Neural progenitor cell (in vitro differentiated cells): Measurements from ENCODE around the gene PHLDB2. TPM values are rescaled to one million over a fixed set of nuclear protein-coding genes. Genes with fewer than 3 reads are reported as not detected.

Experiments used
- DNase-seq: peaks from one replicate; pipeline ENCODE4 v3.0.0-alpha.2; 2016; ENCODE audit warnings: low spot score
- H2AFZ ChIP-seq: fragments of 200-600 bp; sonication (generic); replicated peaks from 2 replicates; pipeline ENCODE4 v1.6.1; 2016; ENCODE audit warnings: antibody characterized with exemption
- H3F3A ChIP-seq: fragments of 200-600 bp; sonication (generic); 2 replicates; pipeline ENCODE4 v1.6.1; 2016; ENCODE audit warnings: antibody characterized with exemption, low read depth
- H3K27ac ChIP-seq: fragments of 200-600 bp; sonication (generic); 2 replicates; pipeline ENCODE4 v1.5.1; 2016; ENCODE audit warnings: mild to moderate bottlenecking
- H3K27me3 ChIP-seq: fragments of 200-600 bp; sonication (generic); 2 replicates; pipeline ENCODE4 v1.6.1; 2016; ENCODE audit warnings: mild to moderate bottlenecking, moderate library complexity
- H3K36me3 ChIP-seq: fragments of 200-600 bp; sonication (generic); 2 replicates; pipeline ENCODE4 v1.5.1; 2016
- H3K4me1 ChIP-seq: fragments of 200-600 bp; sonication (generic); 2 replicates; pipeline ENCODE4 v1.6.1; 2016; ENCODE audit warnings: mixed run types
- H3K4me2 ChIP-seq: fragments of 200-600 bp; sonication (generic); 2 replicates; pipeline ENCODE4 v1.6.1; 2016
- H3K4me3 ChIP-seq: fragments of 200-600 bp; sonication (generic); 2 replicates; pipeline ENCODE4 v1.5.1; 2016
- H3K79me2 ChIP-seq: fragments of 200-600 bp; sonication (generic); 2 replicates; pipeline ENCODE4 v1.6.1; 2016; ENCODE audit warnings: low read depth
- H3K9ac ChIP-seq: fragments of 200-600 bp; sonication (generic); 2 replicates; pipeline ENCODE4 v1.6.1; 2016
- H3K9me3 ChIP-seq: fragments of 200-600 bp; sonication (generic); 2 replicates; pipeline ENCODE4 v1.5.1; 2016; ENCODE audit warnings: low read depth
- H4K20me1 ChIP-seq: fragments of 200-600 bp; sonication (generic); 2 replicates; pipeline ENCODE4 v1.6.1; 2016; ENCODE audit warnings: low read depth
- H3K27ac Mint-ChIP-seq: 3 replicates; pipeline ENCODE4 v1.8.0; 2021; ENCODE audit warnings: mixed read lengths
- H3K27me3 Mint-ChIP-seq: 2 replicates; pipeline ENCODE4 v1.8.0; 2022; ENCODE audit warnings: low read depth, mild to moderate bottlenecking, inconsistent platforms, moderate library complexity, mixed read lengths; ENCODE audit not compliant: insufficient read depth
- H3K36me3 Mint-ChIP-seq: 3 replicates; pipeline ENCODE4 v1.8.0; 2021; ENCODE audit warnings: mixed read lengths
- H3K4me1 Mint-ChIP-seq: 3 replicates; pipeline ENCODE4 v1.8.0; 2021; ENCODE audit warnings: mixed read lengths
- H3K4me3 Mint-ChIP-seq: 3 replicates; pipeline ENCODE4 v1.8.0; 2021; ENCODE audit warnings: mild to moderate bottlenecking, moderate library complexity, mixed read lengths
- H3K9me3 Mint-ChIP-seq: 3 replicates; pipeline ENCODE4 v1.8.0; 2020; ENCODE audit warnings: mixed read lengths
- CTCF ChIP-seq: fragments of 200-600 bp; sonication (generic); IDR thresholded peaks from 2 replicates; pipeline ENCODE4 v1.5.1; 2017; ENCODE audit warnings: antibody characterized with exemption, mild to moderate bottlenecking
- EZH2 ChIP-seq: fragments of 200-600 bp; sonication (generic); IDR thresholded peaks from 2 replicates; pipeline ENCODE4 v1.6.1; 2017; ENCODE audit warnings: antibody characterized with exemption, mild to moderate bottlenecking, moderate library complexity
- EZH2phosphoT487 ChIP-seq: fragments of 200-600 bp; sonication (generic); IDR thresholded peaks from 2 replicates; pipeline ENCODE4 v1.6.1; 2017; ENCODE audit warnings: antibody characterized with exemption
- total RNA-seq: library from RNA; depleted of rRNA; stranded (reverse); fragments of >200 nt; gene quantifications from 2 replicates; pipeline ENCODE4 v1.2.3, GENCODE V29; 2015; ENCODE audit warnings: low replicate concordance

PHLDB2 gene
- total RNA-seq, 1 donor from 2014 or later: 15.9 TPM

- Histone ChIP-seq H4K20me1 (peaks cover 7% of the 10 kb centered on the region), H3K79me2 (peaks cover 53% of the 10 kb centered on the region), H3K36me3 (peaks cover 4% of the 10 kb centered on the region), H3K4me3 (peak overlapping the region; percentile 79), H2AFZ (no peak overlapping the region), H3K4me1 (peaks cover 24% of the 10 kb centered on the region), H3K9ac (no peak overlapping the region), H3K27ac (no peak overlapping the region), H3K4me2 (peak overlapping the region; percentile 90), H3K27me3 (peaks cover 5% of the 10 kb centered on the region), H3K9me3 (no peaks in the 10 kb centered on the region), H3F3A (peaks cover 14% of the 10 kb centered on the region)
- TF ChIP-seq CTCF: no peak
- H3K36me3 Mint-ChIP-seq: peaks cover 14% of the 10 kb centered on the region
- no peak for DNase-seq
- H3K9me3 Mint-ChIP-seq: no peaks in the 10 kb centered on the region
- H3K4me1 Mint-ChIP-seq: peaks cover 27% of the 10 kb centered on the region
- no peak overlapping the region for H3K27ac Mint-ChIP-seq
- H3K4me3 Mint-ChIP-seq: peak overlapping the region; percentile 94
- H3K27me3 Mint-ChIP-seq: no peaks in the 10 kb centered on the region
Observed at GRCh38 chr3:111980716-111981456, 121.8 kb downstream of the PHLDB2 start.

GRCh38 chr3:111981457-111981763, 122.3 kb downstream of the PHLDB2 start:
- Histone ChIP-seq H3K27ac (no peak overlapping the region), H3K9ac (no peak overlapping the region), H3F3A (peaks cover 14% of the 10 kb centered on the region), H2AFZ (no peak overlapping the region), H3K79me2 (peaks cover 53% of the 10 kb centered on the region), H3K4me2 (peak overlapping the region; percentile 90), H3K4me3 (peak overlapping the region; percentile 8), H3K9me3 (no peaks in the 10 kb centered on the region), H3K36me3 (peaks cover 4% of the 10 kb centered on the region), H4K20me1 (peaks cover 7% of the 10 kb centered on the region), H3K27me3 (peaks cover 5% of the 10 kb centered on the region), H3K4me1 (peaks cover 24% of the 10 kb centered on the region)
- peaks cover 17% of the 10 kb centered on the region for H3K36me3 Mint-ChIP-seq
- H3K27ac Mint-ChIP-seq: no peak overlapping the region
- no peaks in the 10 kb centered on the region for H3K9me3 Mint-ChIP-seq
- H3K4me1 Mint-ChIP-seq: peaks cover 27% of the 10 kb centered on the region
- no peaks in the 10 kb centered on the region for H3K27me3 Mint-ChIP-seq
- TF ChIP-seq CTCF (no peak), EZH2phosphoT487 (no peak), EZH2 (no peak)
- no peak for DNase-seq
- H3K4me3 Mint-ChIP-seq: peak overlapping the region; percentile 69

- no peaks in the 10 kb centered on the region for H3K27me3 ChIP-seq
- H3K4me1 Mint-ChIP-seq: peaks cover 27% of the 10 kb centered on the region
Observed at GRCh38 chr3:111984636-111985298, 125.7 kb downstream of the PHLDB2 start.

More at GRCh38 chr3:111984636-111985298, 125.7 kb downstream of the PHLDB2 start:
- H3K9me3 Mint-ChIP-seq: no peaks in the 10 kb centered on the region
- H3F3A ChIP-seq: peaks cover 22% of the 10 kb centered on the region
- no peak overlapping the region for H3K4me3 Mint-ChIP-seq
- no peak overlapping the region for H3K9ac ChIP-seq
- no peaks in the 10 kb centered on the region for H3K27me3 Mint-ChIP-seq
- no peak for DNase-seq
- H3K9me3 ChIP-seq: no peaks in the 10 kb centered on the region
- no peak overlapping the region for H3K27ac ChIP-seq
- H3K79me2 ChIP-seq: peaks cover 52% of the 10 kb centered on the region
- H2AFZ ChIP-seq: no peak overlapping the region
- H3K4me3 ChIP-seq: no peak overlapping the region
- H3K4me1 ChIP-seq: peaks cover 21% of the 10 kb centered on the region
- H3K4me2 ChIP-seq: no peak overlapping the region
- peaks cover 15% of the 10 kb centered on the region for H3K36me3 ChIP-seq
- no peak for TF ChIP-seq EZH2
- TF ChIP-seq EZH2phosphoT487: no peak
- no peak for TF ChIP-seq CTCF
- H3K27ac Mint-ChIP-seq: no peak overlapping the region
- H4K20me1 ChIP-seq: peaks cover 20% of the 10 kb centered on the region
- H3K36me3 Mint-ChIP-seq: peaks cover 25% of the 10 kb centered on the region
